Heart right ventricle (tissue), 16 donors: ENCODE measurements around the gene SPACA4. TPM values are rescaled to one million over a fixed set of nuclear protein-coding genes. Genes with fewer than 3 reads are reported as not detected.

Experiments used
- ATAC-seq, 8 donors: fragments of 200-7000 bp; cut with Tn5 transposase; one replicate each; pipeline ENCODE4 v1.9.1; 2020; ENCODE audit warnings: mild to moderate bottlenecking in 8 of 8, moderate library complexity in 8 of 8, moderate number of reproducible peaks in 1 of 8
- DNase-seq, 2 donors: peaks; one replicate each; pipeline ENCODE4 v3.0.0-alpha.2; 2020
- H3K27ac ChIP-seq, 10 donors: fragments of 200-600 bp; sonication (generic) in 2 of 10; one replicate each; pipeline versions ENCODE4 v1.5.0 to v1.8.0; 2020 to 2022; ENCODE audit warnings: mild to moderate bottlenecking in 3 of 10
- H3K27me3 ChIP-seq, 7 donors: fragments of 200-600 bp; one replicate each; pipeline ENCODE4 v1.8.0; 2021 to 2022; ENCODE audit warnings: mild to moderate bottlenecking in 2 of 7
- H3K36me3 ChIP-seq, 9 donors: fragments of 200-600 bp; sonication (generic) in 1 of 9; one replicate each; pipeline versions ENCODE4 v1.5.0 to v1.8.0; 2020 to 2022; ENCODE audit warnings: mild to moderate bottlenecking in 2 of 9
- H3K4me1 ChIP-seq, 9 donors: fragments of 200-600 bp; sonication (generic) in 1 of 9; one replicate each; pipeline versions ENCODE4 v1.5.0 to v1.8.0; 2020 to 2022; ENCODE audit warnings: mild to moderate bottlenecking in 4 of 9
- H3K4me3 ChIP-seq, 10 donors: fragments of 200-600 bp; sonication (generic) in 2 of 10; one replicate each; pipeline versions ENCODE4 v1.5.0 to v1.8.0; 2020 to 2022; ENCODE audit warnings: mild to moderate bottlenecking in 7 of 10, moderate library complexity in 2 of 10
- H3K9me3 ChIP-seq, 11 donors: fragments of 200-600 bp in 10 of 11; sonication (generic) in 2 of 11; one replicate each; pipeline versions ENCODE4 v1.5.0 to v1.8.0; 2013 to 2022; ENCODE audit warnings: mild to moderate bottlenecking in 2 of 11, control low read depth in 1 of 11, moderate library complexity in 1 of 11
- CTCF ChIP-seq, 9 donors: fragments of 200-600 bp; sonication (generic) in 2 of 9; IDR thresholded peaks; one replicate each; pipeline versions ENCODE4 v1.5.0 to v1.8.0; 2021 to 2022; ENCODE audit warnings: antibody characterized with exemption in 9 of 9, mild to moderate bottlenecking in 5 of 9, moderate library complexity in 1 of 9
- WGBS, 2 donors: extraction: QIAGEN DNeasy Blood & Tissue Kit; methylation state at CpG; one replicate each; pipeline ENCODE4 v1.1.7; 2013; ENCODE audit warnings: inconsistent platforms in 1 of 2; 5-methylcytosine and 5-hydroxymethylcytosine counted together
- intact Hi-C, 10 donors: fragments of 100-400 bp; cut with DNase I; formaldehyde crosslinking; loops; one replicate each; pipeline versions ENCODE4 v1.11.1 to v1.14.2; 2022
- polyA plus RNA-seq, 2 donors: library from polyadenylated mRNA; stranded (reverse); fragments of 200-250 nt; gene quantifications; one replicate each; pipeline ENCODE4 v1.2.3, GENCODE V29; 2013
- total RNA-seq, 10 donors: library from RNA; stranded (reverse); fragmentation: NEBNext Ultra II Directional in 3 of 10; extraction: Animal tissue kit (Norgen Biotek cat#: 25700) in 3 of 10; gene quantifications; one replicate each; pipeline versions ENCODE4 v1.2.1 to v1.2.4, GENCODE V29; 2021 to 2023
- donor health status: Arrhythmogenic right ventricular cardiomyopathy.
- donor health status: ischemic (EF 13 %, LVEDD 7.1; RV severe dilation, severe dysfunction).
- donor health status: healthy with polysubstance abuse.
- donor health status: DM: no; HTN: yes; CAD: no.
- donor health status: DM: no; HTN: no; CAD: no.
- donor health status: ischemic (EF 25% LVEDD 6.9; RV normal size, moderate dysfunction).
- donor health status: ischemic (EF 25% LVEDD 5.7; RV mildly dilated, moderate dysfunction).
- donor health status: healthy.
- donor health status: DM: yes; HTN: yes; CAD: no.
- donor health status: Ischemic cardiomyopathy.
- donor health status: ischemic (EF 35%, LVEDD 5.7; RV mildly dilated, moderate dysfunction).
- donor health status: nonischemic (EF 11% LVEDD 7.7; RV severe dilation, severe dysfunction).
- donor health status: DM: yes; HTN: yes; CAD: no.
- donor health status: PGD.
- donor health status: ischemic (EF 29% LVEDD 5.4; RV normal size, mild dysfunction).
- donor health status: nonischemic (EF 23%, LVEDD 6.1; RV moderate dilation, normal function).

The SPACA4 gene
- total and polyA plus RNA-seq, 12 donors = not detected

GRCh38 chr19:48635966-48636858 lies 29.7 kb downstream of the SPACA4 start:
- ATAC-seq = peak in 1 of 8 donors; percentile 1
- Histone ChIP-seq H3K27ac (peak overlapping the region; percentile 67 to 98 (median 96)), H3K9me3 (no peaks in the 10 kb centered on the region), H3K4me3 (peak overlapping the region; percentile 15 to 92 (median 75)), H3K27me3 (no peaks in the 10 kb centered on the region), H3K36me3 (peaks cover 0 to 23% (median 3%) of the 10 kb centered on the region in 9 donors), H3K4me1 (peaks cover 19 to 64% (median 51%) of the 10 kb centered on the region in 9 donors)
- 1% methylated on average over 35 of the region's 35 CpGs for WGBS, 2 donors
- no peak for TF ChIP-seq CTCF (IDR thresholded peaks at IDR 0.05)
- peak in 1 of 2 donors; percentile 69 for DNase-seq
- intact Hi-C loops = loop anchor here in 3 of 10 donors (5.0 to 10.0 kb wide), 2 partner anchors 329 to 521 kb away; partner anchors contain the start of genes FTL (in 2 of the 3), HRC (in 1 of the 3) and TRPM4 (in 1 of the 3)

DNA sequence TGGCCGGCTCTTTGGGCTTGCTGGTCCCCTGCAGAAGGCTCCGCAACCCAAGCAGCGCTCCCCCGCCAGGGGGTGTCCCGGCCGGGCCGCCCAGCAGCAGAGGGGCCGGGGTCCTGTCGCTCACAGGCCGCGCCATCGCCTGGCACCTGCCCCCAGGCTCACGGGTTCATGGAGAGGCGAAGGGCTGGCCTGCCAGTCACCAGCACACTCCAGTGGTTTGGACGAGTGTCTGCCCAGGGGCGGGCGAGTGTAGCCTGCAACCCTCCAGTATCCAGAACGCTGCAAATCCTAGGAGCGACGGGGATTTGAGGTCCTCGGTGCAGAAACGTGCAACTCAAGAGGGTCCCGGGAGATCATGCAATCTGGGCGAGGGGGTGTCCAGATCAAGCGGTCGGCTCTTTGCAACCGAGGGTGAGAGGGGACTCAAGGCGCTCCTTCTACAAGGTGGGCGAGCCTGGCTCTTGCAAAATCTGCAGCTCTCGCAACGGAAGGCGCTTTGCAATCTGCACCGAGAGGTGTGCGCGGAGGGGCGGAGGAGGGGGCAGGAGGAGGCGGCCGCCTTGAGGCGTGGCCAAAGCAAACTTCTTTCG lies 30.4 kb downstream of the SPACA4 start, which contains the start of gene DBP:
Gene DBP (minus strand): TSS at position 521 of the 590 bp plus-strand sequence. CDS start 385 bp downstream, at position 136.
- WGBS, 2 donors = 0% methylated on average over 40 of the region's 40 CpGs
- Histone ChIP-seq H3K27ac (peak within 1 kb of the TSS; percentile 90 to 98 (median 96)), H3K4me3 (peak within 1 kb of the TSS; percentile 15 to 92 (median 75)), H3K36me3 (peaks cover 0 to 17% (median 3%) of the 10 kb centered on the region in 9 donors), H3K27me3 (no peaks in the 10 kb centered on the region), H3K4me1 (peaks cover 19 to 60% (median 45%) of the 10 kb centered on the region in 9 donors), H3K9me3 (no peaks in the 10 kb centered on the region)
- TF ChIP-seq CTCF (IDR thresholded peaks at IDR 0.05) = peak in 4 of 9 donors; percentile 11 to 34 (median 25)
- ATAC-seq = peak in 6 of 8 donors; percentile 1 to 25 (median 4)
- DNase-seq = peak in 1 of 2 donors; percentile 58
- intact Hi-C loops = loop anchor here in 3 of 10 donors (5.0 to 10.0 kb wide), 2 partner anchors 328 to 520 kb away; partner anchors contain the start of genes FTL (in 2 of the 3), HRC (in 1 of the 3) and TRPM4 (in 1 of the 3)

- DNase-seq = peak; percentile 99 to 100
- Histone ChIP-seq H3K27me3 (no peaks in the 10 kb centered on the region), H3K27ac (peak overlapping the region; percentile 90 to 98 (median 96)), H3K4me1 (peaks cover 19 to 55% (median 39%) of the 10 kb centered on the region in 9 donors), H3K4me3 (peak overlapping the region; percentile 15 to 92 (median 75)), H3K9me3 (no peaks in the 10 kb centered on the region), H3K36me3 (peaks cover 0 to 11% (median 2%) of the 10 kb centered on the region in 9 donors)
- intact Hi-C loops = loop anchor here in 3 of 10 donors (5.0 to 10.0 kb wide), 2 partner anchors 327 to 520 kb away; partner anchors contain the start of genes FTL (in 2 of the 3), HRC (in 1 of the 3) and TRPM4 (in 1 of the 3)
- no peak for TF ChIP-seq CTCF (IDR thresholded peaks at IDR 0.05)
- peak; percentile 73 to 87 (median 82) for ATAC-seq
- WGBS, 2 donors = 1% methylated on average over 38 of the region's 38 CpGs
Observed at GRCh38 chr19:48637449-48637947, 31.0 kb downstream of the SPACA4 start.
